Endothelial cell of umbilical vein (primary cell): ENCODE measurements around the gene PGBD5. TPM values are rescaled to one million over a fixed set of nuclear protein-coding genes. Genes with fewer than 3 reads are reported as not detected.

ENCODE experiments used
- BruUV-seq: library from RNA; stranded (reverse); fragments of 400-500 nt; replicated peaks from 2 replicates; lab custom pipeline; 2021; lab: Mats Ljungman, UMichigan
- CTCF ChIA-PET: fragments of 300-600, 350-600 bp; sonication (Branson Sonifier 250); formaldehyde crosslinking; loops from one replicate; lab custom pipeline; 2021; ENCODE audit warnings: antibody characterized with exemption, inconsistent platforms; lab: Charles Lee
- POLR2A ChIA-PET: fragments of 300-600, 350-600 bp; sonication (Branson Sonifier 250); formaldehyde crosslinking; loops from one replicate; lab custom pipeline; 2021; ENCODE audit warnings: antibody characterized with exemption, inconsistent platforms; lab: Charles Lee
- DNase-seq: peaks from one replicate; pipeline ENCODE4 v3.0.0-alpha.2; 2011; ENCODE audit warnings: low read depth, low spot score
- FAIRE-seq: peaks from 2 replicates; lab custom pipeline; 2011; peaks lifted over from hg19 to GRCh38; lab: Jason Lieb, UNC
- H2AFZ ChIP-seq: 2 replicates; pipeline ENCODE4 v1.6.0; 2012; ENCODE audit warnings: low read depth, low read length, control low read depth, inconsistent platforms
- H3K27ac ChIP-seq: 2 replicates; pipeline ENCODE4 v1.5.1; 2011; ENCODE audit warnings: low read depth, mild to moderate bottlenecking, control low read depth, low read length, moderate library complexity; ENCODE audit not compliant: insufficient read depth
- H3K27me3 ChIP-seq, 2 experiments: 2 replicates each; pipeline versions ENCODE4 v1.6.0 to v1.6.1; 2011; ENCODE audit warnings: low read length in 2 of 2, mixed read lengths in 1 of 2; ENCODE audit not compliant: control insufficient read depth in 2 of 2, insufficient read depth in 2 of 2
- H3K36me3 ChIP-seq, 2 experiments: 2 replicates in 1 of 2; 3 replicates in 1 of 2; pipeline ENCODE4 v1.5.1; 2011; ENCODE audit warnings: low read length in 2 of 2, mild to moderate bottlenecking in 1 of 2, moderate library complexity in 1 of 2; ENCODE audit not compliant: control insufficient read depth in 2 of 2, insufficient read depth in 2 of 2; ENCODE audit errors: extremely low read depth in 1 of 2
- H3K4me1 ChIP-seq: 3 replicates; pipeline ENCODE4 v1.5.1; 2011; ENCODE audit warnings: mild to moderate bottlenecking, low read length; ENCODE audit not compliant: control insufficient read depth, insufficient read depth; ENCODE audit errors: extremely low read depth
- H3K4me2 ChIP-seq: 2 replicates; pipeline ENCODE4 v1.6.1; 2011; ENCODE audit warnings: low read length, control low read depth, mixed read lengths; ENCODE audit not compliant: insufficient read depth
- H3K4me3 ChIP-seq, 3 experiments: fragments of 200-600 bp in 1 of 3; sonication (generic), shearing (Covaris generic) in 1 of 3; replicated peaks in 1 of 3; 2 replicates each; pipeline ENCODE4 v1.5.1; 2011 to 2016; ENCODE audit warnings: control low read depth in 3 of 3, low read length in 3 of 3, mild to moderate bottlenecking in 2 of 3, inconsistent platforms in 1 of 3, low read depth in 1 of 3, moderate library complexity in 1 of 3; ENCODE audit not compliant: insufficient read depth in 1 of 3
- H3K79me2 ChIP-seq: 2 replicates; pipeline ENCODE4 v1.6.0; 2012; ENCODE audit warnings: low read length, inconsistent platforms; ENCODE audit not compliant: control insufficient read depth, insufficient read depth
- H3K9ac ChIP-seq: replicated peaks from 2 replicates; pipeline ENCODE3; 2011; ENCODE audit warnings: low read length, control low read depth; ENCODE audit not compliant: insufficient read depth; ENCODE audit errors: extremely low read depth
- H3K9me1 ChIP-seq: replicated peaks from 3 replicates; pipeline ENCODE4 v1.6.0; 2011; ENCODE audit warnings: mild to moderate bottlenecking, low read length; ENCODE audit not compliant: control insufficient read depth, insufficient read depth; ENCODE audit errors: extremely low read depth
- H3K9me3 ChIP-seq: replicated peaks from 2 replicates; pipeline ENCODE4 v1.5.1; 2012; ENCODE audit warnings: low read length, inconsistent platforms; ENCODE audit not compliant: control insufficient read depth, insufficient read depth
- H4K20me1 ChIP-seq: replicated peaks from 2 replicates; pipeline ENCODE3; 2011; ENCODE audit warnings: mild to moderate bottlenecking, low read length; ENCODE audit not compliant: control insufficient read depth, insufficient read depth; ENCODE audit errors: extremely low read depth
- CTCF ChIP-seq, 2 donors: IDR thresholded peaks; 1 replicate in 1 of 2; 2 replicates in 1 of 2; pipeline ENCODE4 v1.5.1; 2011; ENCODE audit warnings: low read length in 2 of 2, mild to moderate bottlenecking in 2 of 2, moderate library complexity in 2 of 2, control low read depth in 1 of 2, inconsistent platforms in 1 of 2, low read depth in 1 of 2; ENCODE audit not compliant: insufficient read depth in 1 of 2; ENCODE audit errors: extremely low read depth in 1 of 2
- GATA2 ChIP-seq: IDR thresholded peaks from 2 replicates; pipeline ENCODE4 v1.7.0; 2011; ENCODE audit warnings: low read depth, mild to moderate bottlenecking, moderate library complexity, mixed read lengths, low read length; ENCODE audit not compliant: insufficient read length, insufficient read depth
- JUN ChIP-seq: IDR thresholded peaks from 2 replicates; pipeline ENCODE4 v1.6.1; 2011; ENCODE audit warnings: borderline replicate concordance, low read depth; ENCODE audit not compliant: insufficient read length, insufficient read depth
- MAX ChIP-seq: IDR thresholded peaks from 2 replicates; pipeline ENCODE4 v1.6.1; 2011; ENCODE audit not compliant: insufficient read depth, insufficient read length
- POLR2AphosphoS5 ChIP-seq: IDR thresholded peaks from 2 replicates; pipeline ENCODE4 v1.6.1; 2012; ENCODE audit warnings: low read depth, mild to moderate bottlenecking, control low read depth, low read length, moderate library complexity; ENCODE audit not compliant: insufficient read depth
- dilution Hi-C: fragments of 300-500 bp; cut with MboI; formaldehyde crosslinking; loops from one replicate; pipeline ENCODE4 v1.15.0; 2019; ENCODE audit warnings: low sequenced_read_pairs; ENCODE audit not compliant: extremely low pct_ligation_motif_present
- intact Hi-C: fragments of 100-400 bp; cut with micrococcal nuclease; formaldehyde crosslinking; loops from one replicate; pipeline ENCODE4 v1.10.0; 2022
- polyA plus RNA-seq, 4 experiments: library from polyadenylated mRNA; depleted of rRNA in 3 of 4; stranded (reverse) in 3 of 4; unstranded in 1 of 4; fragments of >200 nt; gene quantifications; 2 replicates each; pipeline versions ENCODE4 v1.2.1 to v1.2.3, GENCODE V29; 2011 to 2012; ENCODE audit warnings: missing spikeins in 1 of 4
- total RNA-seq: library from RNA; stranded (reverse); gene quantifications from 2 replicates; pipeline ENCODE4 v1.2.3, GENCODE V29; 2021

PGBD5 gene
- total and polyA plus RNA-seq, 2 donors (not counting 3 experiments of a cell fraction or from before 2014, with no cell fraction given): 0.03 TPM; not detected in 1

- H3K4me2 ChIP-seq: no peak overlapping the region
- TF ChIP-seq JUN (no peak), POLR2AphosphoS5 (no peak), CTCF (IDR thresholded peaks at IDR 0.05; ENCODE audit: extremely low read depth in 1 of 2, insufficient read depth in 1 of 2, low read depth in 1 of 2, low read length in 2 of 2) (no peak), GATA2 (no peak), MAX (no peak)
- no peaks in the 10 kb centered on the region for H4K20me1 ChIP-seq
- no TSS peak for BruUV-seq
- intact Hi-C loops (loop anchor here (1.0 kb wide), 1 partner anchor 722 kb away; no protein-coding TSS in a partner anchor), dilution Hi-C loops (no loop called here)
- no peaks in the 10 kb centered on the region for H3K9me3 ChIP-seq
- peaks cover 0 to 5% of the 10 kb centered on the region in 2 experiments for H3K36me3 ChIP-seq
- FAIRE-seq (no peak), DNase-seq (no peak)
- H3K27ac ChIP-seq: no peak overlapping the region
- H3K4me1 ChIP-seq: peaks cover 5% of the 10 kb centered on the region
- H3K9ac ChIP-seq: no peak overlapping the region
- no peaks in the 10 kb centered on the region for H3K27me3 ChIP-seq
- no peak overlapping the region for H2AFZ ChIP-seq
- no peaks in the 10 kb centered on the region for H3K79me2 ChIP-seq
- no peak overlapping the region for H3K4me3 ChIP-seq
- no peaks in the 10 kb centered on the region for H3K9me1 ChIP-seq
- CTCF ChIA-PET: interaction anchor here (1.2 to 1.7 kb wide), 2 partner anchors 11 to 66 kb away, joined by 4 to 5 read pairs; no protein-coding TSS in a partner anchor
- POLR2A ChIA-PET: no interaction called here
Observed at GRCh38 chr1:230280906-230281413, 145.2 kb downstream of the PGBD5 start.
